PFSK-1 (cell line): ENCODE measurements around the gene PRKN.

Experiments used
- FOXP2 ChIP-seq: optimal IDR thresholded peaks from 2 replicates; pipeline ENCODE3; 2011; ENCODE audit warnings: borderline replicate concordance, control low read depth, inconsistent platforms; ENCODE audit not compliant: insufficient read depth; ENCODE audit errors: extremely low read length, extremely low read depth
- POLR2AphosphoS5 ChIP-seq: IDR thresholded peaks from 2 replicates; pipeline ENCODE4 v1.6.1; 2012; ENCODE audit warnings: low read depth, mild to moderate bottlenecking, control low read depth, low read length, moderate library complexity
- SIN3A ChIP-seq: IDR thresholded peaks from 2 replicates; pipeline ENCODE4 v1.6.1; 2012; ENCODE audit warnings: mild to moderate bottlenecking, low read length, moderate library complexity, borderline replicate concordance; ENCODE audit not compliant: insufficient read depth
- TAF1 ChIP-seq: IDR thresholded peaks from 2 replicates; pipeline ENCODE4 v1.6.1; 2012; ENCODE audit warnings: low read length, control low read depth, borderline replicate concordance; ENCODE audit not compliant: insufficient read depth
- TF ChIP-seq, protein P1 (sequence below), 2 experiments: IDR thresholded peaks; 2 replicates each; pipeline versions ENCODE4 v1.6.1 to v1.8.0; 2011 to 2012; ENCODE audit warnings: low read depth in 2 of 2, low read length in 2 of 2, control low read depth in 1 of 2, inconsistent platforms in 1 of 2, mild to moderate bottlenecking in 1 of 2, moderate library complexity in 1 of 2; ENCODE audit not compliant: insufficient read depth in 1 of 2

Gene PRKN

DNA sequence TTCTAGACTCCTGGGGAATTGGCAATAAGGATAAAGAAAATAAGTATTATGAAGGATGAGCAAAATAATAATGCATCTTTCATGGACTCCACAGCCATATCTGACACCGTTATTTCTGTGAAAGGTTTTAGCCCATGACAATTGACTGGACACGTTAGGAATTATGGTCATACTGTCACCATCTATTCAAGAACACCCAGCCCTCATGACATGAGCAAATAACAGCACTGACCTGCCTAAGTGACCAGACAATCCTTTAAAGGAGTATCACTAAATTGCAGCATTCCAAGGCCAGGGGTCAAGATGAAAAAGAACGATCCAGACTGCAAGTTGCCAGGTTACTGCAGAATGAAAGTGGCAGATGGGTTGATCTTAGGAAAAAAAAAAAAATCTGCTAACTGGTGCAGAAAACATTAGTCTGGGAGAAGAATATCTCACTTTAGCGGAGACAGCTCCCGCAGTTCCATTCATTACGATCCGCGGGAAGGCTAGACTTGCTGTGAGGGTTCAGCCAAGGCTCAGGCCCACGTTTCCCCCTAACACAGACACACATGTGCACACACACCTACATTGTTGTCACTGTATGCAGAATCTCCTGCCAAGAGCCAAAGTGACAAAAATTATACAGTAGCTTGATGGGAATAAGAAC lies 1216.0 kb downstream of the PRKN start:
- no peak for TF ChIP-seq POLR2AphosphoS5
- TF ChIP-seq, protein P1, sequence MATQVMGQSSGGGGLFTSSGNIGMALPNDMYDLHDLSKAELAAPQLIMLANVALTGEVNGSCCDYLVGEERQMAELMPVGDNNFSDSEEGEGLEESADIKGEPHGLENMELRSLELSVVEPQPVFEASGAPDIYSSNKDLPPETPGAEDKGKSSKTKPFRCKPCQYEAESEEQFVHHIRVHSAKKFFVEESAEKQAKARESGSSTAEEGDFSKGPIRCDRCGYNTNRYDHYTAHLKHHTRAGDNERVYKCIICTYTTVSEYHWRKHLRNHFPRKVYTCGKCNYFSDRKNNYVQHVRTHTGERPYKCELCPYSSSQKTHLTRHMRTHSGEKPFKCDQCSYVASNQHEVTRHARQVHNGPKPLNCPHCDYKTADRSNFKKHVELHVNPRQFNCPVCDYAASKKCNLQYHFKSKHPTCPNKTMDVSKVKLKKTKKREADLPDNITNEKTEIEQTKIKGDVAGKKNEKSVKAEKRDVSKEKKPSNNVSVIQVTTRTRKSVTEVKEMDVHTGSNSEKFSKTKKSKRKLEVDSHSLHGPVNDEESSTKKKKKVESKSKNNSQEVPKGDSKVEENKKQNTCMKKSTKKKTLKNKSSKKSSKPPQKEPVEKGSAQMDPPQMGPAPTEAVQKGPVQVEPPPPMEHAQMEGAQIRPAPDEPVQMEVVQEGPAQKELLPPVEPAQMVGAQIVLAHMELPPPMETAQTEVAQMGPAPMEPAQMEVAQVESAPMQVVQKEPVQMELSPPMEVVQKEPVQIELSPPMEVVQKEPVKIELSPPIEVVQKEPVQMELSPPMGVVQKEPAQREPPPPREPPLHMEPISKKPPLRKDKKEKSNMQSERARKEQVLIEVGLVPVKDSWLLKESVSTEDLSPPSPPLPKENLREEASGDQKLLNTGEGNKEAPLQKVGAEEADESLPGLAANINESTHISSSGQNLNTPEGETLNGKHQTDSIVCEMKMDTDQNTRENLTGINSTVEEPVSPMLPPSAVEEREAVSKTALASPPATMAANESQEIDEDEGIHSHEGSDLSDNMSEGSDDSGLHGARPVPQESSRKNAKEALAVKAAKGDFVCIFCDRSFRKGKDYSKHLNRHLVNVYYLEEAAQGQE (IDR thresholded peaks at IDR 0.05; ENCODE audit: insufficient read depth in 1 of 2, low read depth in 2 of 2, low read length in 2 of 2) = no peak
- no peak for TF ChIP-seq TAF1

DNA sequence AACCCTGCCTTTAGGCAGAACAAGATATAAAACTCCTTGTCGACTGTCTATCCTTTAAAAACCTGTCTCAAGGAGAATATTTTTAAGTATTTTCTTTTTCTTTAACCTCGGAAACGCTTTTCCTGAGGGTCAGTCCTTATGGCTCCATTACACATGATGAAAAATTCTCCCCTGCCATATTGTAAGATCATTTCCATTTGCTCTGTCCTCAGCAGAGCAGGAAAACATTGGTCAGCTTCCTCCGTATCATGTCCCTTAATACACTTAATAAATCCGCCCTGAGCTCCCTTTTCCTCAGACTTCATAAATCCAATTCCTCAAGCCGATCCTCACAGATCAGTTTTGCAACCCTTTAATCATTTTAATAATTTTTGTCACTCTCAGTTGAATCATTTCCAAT lies 1219.2 kb downstream of the PRKN start:
- no peak for TF ChIP-seq POLR2AphosphoS5
- TF ChIP-seq, protein P1 (IDR thresholded peaks at IDR 0.05; ENCODE audit: insufficient read depth in 1 of 2, low read depth in 2 of 2, low read length in 2 of 2) = no peak
- no peak for TF ChIP-seq FOXP2
- TF ChIP-seq SIN3A = no peak
- TF ChIP-seq TAF1 = no peak

DNA sequence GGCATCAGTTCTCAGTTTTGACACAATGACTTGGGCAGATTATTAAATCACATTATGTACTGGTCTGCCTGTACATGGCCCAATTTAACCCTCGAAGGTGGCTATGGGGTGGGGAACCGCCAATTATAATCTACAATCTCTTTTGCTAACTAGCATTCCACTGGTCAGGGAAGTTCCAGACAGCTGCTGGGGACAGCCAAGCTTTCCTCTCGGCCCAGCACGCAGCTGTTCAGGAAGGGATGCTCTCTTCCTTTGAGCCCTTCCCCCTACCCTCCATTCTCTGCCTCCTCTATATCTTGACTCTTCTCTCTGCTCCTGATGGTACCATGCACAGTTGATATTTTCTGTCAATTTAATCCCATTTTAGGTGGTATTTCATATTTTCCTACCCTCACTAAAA lies 1220.2 kb downstream of the PRKN start:
- TF ChIP-seq POLR2AphosphoS5 (no peak), SIN3A (no peak), TAF1 (no peak), FOXP2 (no peak)
- TF ChIP-seq, protein P1 (IDR thresholded peaks at IDR 0.05; ENCODE audit: insufficient read depth in 1 of 2, low read depth in 2 of 2, low read length in 2 of 2) = no peak

DNA sequence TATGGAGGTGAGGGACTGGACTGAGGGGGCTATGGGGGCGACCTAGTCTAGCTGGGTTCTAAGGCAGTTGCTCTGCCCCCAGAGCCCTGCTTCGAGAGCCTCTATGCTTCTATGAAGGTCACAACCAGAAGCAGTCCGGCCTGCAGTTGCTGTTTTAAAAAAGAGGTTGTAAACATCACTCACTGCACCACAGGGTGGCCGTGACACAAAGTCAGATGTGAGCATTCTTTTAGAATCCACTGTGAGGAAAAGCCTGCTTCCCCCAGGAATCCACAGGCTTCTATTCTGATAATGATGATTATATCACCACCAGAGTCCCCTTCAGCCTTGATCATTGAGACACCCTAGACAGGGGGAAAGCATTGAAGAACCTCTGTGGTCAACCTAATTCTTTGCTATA lies 1224.0 kb downstream of the PRKN start:
- TF ChIP-seq, protein P1 (IDR thresholded peaks at IDR 0.05; ENCODE audit: insufficient read depth in 1 of 2, low read depth in 2 of 2, low read length in 2 of 2) = no peak
- TF ChIP-seq FOXP2 = no peak
- TF ChIP-seq POLR2AphosphoS5 = no peak
- TF ChIP-seq TAF1 = no peak
- no peak for TF ChIP-seq SIN3A

DNA sequence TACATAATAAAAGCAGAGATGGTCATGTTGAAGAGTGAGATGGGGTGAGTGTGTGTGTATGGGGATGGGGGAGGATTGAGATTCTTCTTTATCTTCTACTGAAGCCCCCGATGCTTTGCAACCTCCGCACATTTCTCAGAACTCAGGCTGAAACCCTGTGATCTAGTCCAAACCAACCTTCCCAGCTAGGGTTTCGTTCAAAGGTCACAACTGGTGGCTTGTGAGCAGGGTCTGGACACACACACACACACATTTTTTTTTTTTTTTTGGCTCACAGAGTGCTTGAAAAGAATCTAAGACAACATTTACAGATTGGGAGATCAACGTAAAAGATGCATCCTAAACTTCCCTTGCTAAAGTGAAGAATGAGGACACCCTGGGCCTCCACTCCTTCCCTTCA lies 1228.7 kb downstream of the PRKN start:
- TF ChIP-seq POLR2AphosphoS5 = no peak
- TF ChIP-seq, protein P1 (IDR thresholded peaks at IDR 0.05; ENCODE audit: insufficient read depth in 1 of 2, low read depth in 2 of 2, low read length in 2 of 2) = no peak
- no peak for TF ChIP-seq TAF1
- no peak for TF ChIP-seq SIN3A
- TF ChIP-seq FOXP2 = no peak
